Activated CD8-positive, alpha-beta T cell treated with anti-CD3 and anti-CD28 coated beads, Interleukin-2, amount 10 ng/mL, durations not matched to agents 7 days and 5 days (primary cell): ENCODE results near the gene ZNF793. TPM values are rescaled to one million over a fixed set of nuclear protein-coding genes. Genes with fewer than 3 reads are reported as not detected.
A peak's percentile ranks its signal among the peaks of the same experiment; 100 is the strongest.

ENCODE experiments used
- ATAC-seq: fragments of 150-1000 bp; cut with Tn5 transposase; one replicate; pipeline ENCODE4 v1.10.0; 2021; ENCODE audit warnings: moderate library complexity
- CTCF ChIA-PET: fragments of 350-600 bp; sonication (Branson Sonifier 250); formaldehyde crosslinking; loops from one replicate; lab custom pipeline; 2021; ENCODE audit warnings: antibody characterized with exemption; lab: Charles Lee
- POLR2A ChIA-PET: fragments of 350-600 bp; sonication (Branson Sonifier 250); formaldehyde crosslinking; loops from one replicate; lab custom pipeline; 2021; ENCODE audit warnings: antibody characterized with exemption; lab: Charles Lee
- DNase-seq: peaks from one replicate; pipeline ENCODE4 v3.0.0-alpha.2; 2020
- H3K27ac Mint-ChIP-seq: one replicate; pipeline ENCODE4 v1.8.0; 2021; ENCODE audit warnings: mild to moderate bottlenecking, mixed read lengths
- H3K27me3 Mint-ChIP-seq: one replicate; pipeline ENCODE4 v1.8.0; 2021; ENCODE audit warnings: low read depth, mixed read lengths
- H3K36me3 Mint-ChIP-seq: one replicate; pipeline ENCODE4 v1.8.0; 2021; ENCODE audit warnings: low read depth, mixed read lengths
- H3K4me1 Mint-ChIP-seq: one replicate; pipeline ENCODE4 v1.8.0; 2021; ENCODE audit warnings: low read depth, mixed read lengths
- H3K4me3 Mint-ChIP-seq: one replicate; pipeline ENCODE4 v1.8.0; 2021; ENCODE audit warnings: mild to moderate bottlenecking, mixed read lengths
- H3K9me3 Mint-ChIP-seq: one replicate; pipeline ENCODE4 v1.8.0; 2022; ENCODE audit warnings: mixed read lengths; ENCODE audit not compliant: insufficient read depth
- total RNA-seq, 2 experiments: library from RNA; stranded (reverse); gene quantifications; one replicate each; pipeline ENCODE4 v1.2.3, GENCODE V29; 2021

The ZNF793 gene
- total RNA-seq, 2 experiments from 2014 or later, result 4.7 to 6.0 TPM

GRCh38 chr19:37505958-37506386 lies 767 bp upstream of the ZNF793 start:
- peaks cover 38% of the 10 kb centered on the region for H3K36me3 Mint-ChIP-seq
- DNase-seq (no peak), ATAC-seq (peak; percentile 35)
- H3K4me3 Mint-ChIP-seq, result no peak overlapping the region
- H3K9me3 Mint-ChIP-seq, result peaks cover 30% of the 10 kb centered on the region
- CTCF ChIA-PET, result interaction anchor here (0.7 to 0.9 kb wide), 3 partner anchors 10 to 188 kb away, joined by 3 to 4 read pairs (median 3); no protein-coding TSS in a partner anchor
- POLR2A ChIA-PET, result interaction anchor here (0.8 to 2.5 kb wide), 8 partner anchors 37 to 272 kb away, joined by 3 to 11 read pairs (median 6); partner anchors contain the start of genes ZNF527, ZNF540, ZNF569 and ZNF570
- no peaks in the 10 kb centered on the region for H3K27me3 Mint-ChIP-seq
- no peaks in the 10 kb centered on the region for H3K4me1 Mint-ChIP-seq
- no peak overlapping the region for H3K27ac Mint-ChIP-seq

DNA sequence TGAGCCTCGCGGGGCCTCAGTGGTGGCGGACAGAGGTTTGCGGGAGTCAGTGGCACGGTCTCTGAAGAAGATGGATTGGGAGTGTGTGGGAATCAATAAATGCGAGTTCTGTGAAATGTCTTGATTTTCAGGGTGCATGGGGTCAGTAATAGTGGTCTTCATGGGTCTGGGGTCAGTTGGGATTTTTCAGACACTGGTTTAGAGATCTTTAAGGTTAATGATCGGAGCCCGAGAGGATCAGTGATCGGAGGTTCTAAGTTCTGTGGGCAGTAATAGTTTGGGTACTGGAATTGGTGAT lies 377 bp downstream of the ZNF793 start:
- H3K4me3 Mint-ChIP-seq, result no peak overlapping the region
- H3K27ac Mint-ChIP-seq, result no peak overlapping the region
- H3K27me3 Mint-ChIP-seq, result no peaks in the 10 kb centered on the region
- ATAC-seq (no peak), DNase-seq (no peak)
- H3K36me3 Mint-ChIP-seq, result peaks cover 43% of the 10 kb centered on the region
- CTCF ChIA-PET, result interaction anchor here (1.2 kb wide), 1 partner anchor 40 kb away, joined by 3 read pairs; no protein-coding TSS in a partner anchor
- H3K9me3 Mint-ChIP-seq, result peaks cover 21% of the 10 kb centered on the region
- POLR2A ChIA-PET, result interaction anchor here (0.9 to 2.5 kb wide), 8 partner anchors 38 to 819 kb away, joined by 3 to 11 read pairs (median 6); partner anchors contain the start of genes ZNF527, ZNF540, ZNF569 and ZNF570
- no peaks in the 10 kb centered on the region for H3K4me1 Mint-ChIP-seq

GRCh38 chr19:37511186-37511585 lies 4.4 kb downstream of the ZNF793 start:
- POLR2A ChIA-PET, result no interaction called here
- DNase-seq (no peak), ATAC-seq (no peak)
- Mint-ChIP-seq H3K27me3 (no peaks in the 10 kb centered on the region), H3K9me3 (peaks cover 30% of the 10 kb centered on the region), H3K27ac (no peak overlapping the region), H3K36me3 (peaks cover 51% of the 10 kb centered on the region), H3K4me1 (peaks cover 2% of the 10 kb centered on the region), H3K4me3 (no peak overlapping the region)
- CTCF ChIA-PET, result no interaction called here

- no peaks in the 10 kb centered on the region for H3K27me3 Mint-ChIP-seq
- peaks cover 53% of the 10 kb centered on the region for H3K36me3 Mint-ChIP-seq
- no peak overlapping the region for H3K27ac Mint-ChIP-seq
- DNase-seq (no peak), ATAC-seq (no peak)
- CTCF ChIA-PET, result no interaction called here
- POLR2A ChIA-PET, result no interaction called here
- H3K4me3 Mint-ChIP-seq, result no peak overlapping the region
- peaks cover 2% of the 10 kb centered on the region for H3K4me1 Mint-ChIP-seq
- H3K9me3 Mint-ChIP-seq, result peaks cover 30% of the 10 kb centered on the region
Measured at GRCh38 chr19:37511821-37512220, 5.1 kb downstream of the ZNF793 start.

DNA sequence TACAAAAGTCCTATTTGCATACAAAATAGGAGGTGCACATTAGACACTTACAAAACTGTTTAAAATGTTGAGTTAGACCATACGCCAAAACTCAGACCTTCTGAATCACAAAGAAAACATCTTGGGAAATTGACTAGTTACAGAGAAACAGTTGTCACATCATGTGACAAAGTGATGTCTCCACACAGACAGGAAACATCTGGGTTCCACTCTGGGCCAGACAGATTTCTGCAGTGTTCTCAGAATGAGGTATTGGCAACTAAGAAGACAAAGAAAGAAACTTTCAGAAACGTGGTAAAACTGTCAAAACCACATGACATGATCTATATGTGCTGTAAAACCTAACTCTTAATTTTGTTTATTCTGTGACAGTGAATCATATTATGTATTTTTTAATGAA lies 6.7 kb downstream of the ZNF793 start:
- ChIA-PET POLR2A (interaction anchor here (1.2 kb wide), 1 partner anchor 143 kb away, joined by 3 read pairs; the partner anchor contains the start of gene ZNF527), CTCF (no interaction called here)
- Mint-ChIP-seq H3K4me1 (peaks cover 2% of the 10 kb centered on the region), H3K36me3 (peaks cover 58% of the 10 kb centered on the region), H3K27ac (no peak overlapping the region), H3K4me3 (no peak overlapping the region), H3K9me3 (peaks cover 30% of the 10 kb centered on the region), H3K27me3 (no peaks in the 10 kb centered on the region)
- ATAC-seq (no peak), DNase-seq (no peak)

- Mint-ChIP-seq H3K9me3 (peaks cover 23% of the 10 kb centered on the region), H3K4me1 (no peaks in the 10 kb centered on the region), H3K36me3 (peaks cover 49% of the 10 kb centered on the region), H3K27me3 (no peaks in the 10 kb centered on the region), H3K27ac (no peak overlapping the region), H3K4me3 (no peak overlapping the region)
- DNase-seq (no peak), ATAC-seq (no peak)
- CTCF ChIA-PET, result no interaction called here
- POLR2A ChIA-PET, result no interaction called here
Measured at GRCh38 chr19:37519890-37520289, 13.2 kb downstream of the ZNF793 start.

DNA sequence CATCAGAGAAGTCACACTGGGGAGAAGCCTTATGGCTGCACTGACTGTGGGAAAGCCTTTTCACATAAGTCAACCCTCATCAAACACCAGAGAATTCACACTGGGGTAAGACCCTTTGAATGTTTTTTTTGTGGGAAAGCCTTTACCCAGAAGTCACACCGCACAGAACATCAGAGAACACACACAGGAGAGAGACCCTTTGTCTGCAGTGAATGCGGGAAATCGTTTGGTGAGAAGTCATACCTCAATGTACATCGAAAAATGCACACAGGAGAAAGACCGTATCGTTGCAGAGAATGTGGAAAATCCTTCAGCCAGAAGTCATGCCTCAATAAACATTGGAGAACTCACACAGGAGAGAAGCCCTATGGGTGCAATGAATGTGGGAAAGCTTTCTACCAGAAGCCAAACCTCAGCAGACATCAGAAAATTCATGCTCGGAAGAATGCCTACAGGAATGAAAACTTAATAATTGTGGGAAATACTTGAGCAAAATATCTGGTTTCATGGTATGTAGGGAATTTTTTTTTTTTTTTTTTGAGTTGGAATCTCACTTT lies 30.7 kb downstream of the ZNF793 start:
- H3K27ac Mint-ChIP-seq, result no peak overlapping the region
- H3K4me1 Mint-ChIP-seq, result no peaks in the 10 kb centered on the region
- ChIA-PET POLR2A (no interaction called here), CTCF (no interaction called here)
- H3K27me3 Mint-ChIP-seq, result no peaks in the 10 kb centered on the region
- H3K36me3 Mint-ChIP-seq, result peaks cover 51% of the 10 kb centered on the region
- H3K9me3 Mint-ChIP-seq, result peaks cover 30% of the 10 kb centered on the region
- no peak for DNase-seq
- ATAC-seq, result no peak
- no peak overlapping the region for H3K4me3 Mint-ChIP-seq

GRCh38 chr19:37551129-37551993 lies 44.6 kb downstream of the ZNF793 start:
- Mint-ChIP-seq H3K36me3 (peaks cover 30% of the 10 kb centered on the region), H3K4me3 (peak overlapping the region; percentile 89), H3K27ac (peak overlapping the region; percentile 98), H3K9me3 (peaks cover 49% of the 10 kb centered on the region), H3K27me3 (no peaks in the 10 kb centered on the region), H3K4me1 (peaks cover 11% of the 10 kb centered on the region)
- DNase-seq (peak; percentile 78), ATAC-seq (peak; percentile 86)
- POLR2A ChIA-PET, result interaction anchor here (0.8 to 1.1 kb wide), 3 partner anchors 43 to 82 kb away, joined by 3 to 6 read pairs (median 4); partner anchors contain the start of genes ZNF570, ZNF571 and ZNF793
- CTCF ChIA-PET, result interaction anchor here (0.7 to 1.4 kb wide), 6 partner anchors 17 to 474 kb away, joined by 3 to 6 read pairs (median 3); partner anchors contain the start of genes ZNF420, ZNF527 and ZNF793

DNA sequence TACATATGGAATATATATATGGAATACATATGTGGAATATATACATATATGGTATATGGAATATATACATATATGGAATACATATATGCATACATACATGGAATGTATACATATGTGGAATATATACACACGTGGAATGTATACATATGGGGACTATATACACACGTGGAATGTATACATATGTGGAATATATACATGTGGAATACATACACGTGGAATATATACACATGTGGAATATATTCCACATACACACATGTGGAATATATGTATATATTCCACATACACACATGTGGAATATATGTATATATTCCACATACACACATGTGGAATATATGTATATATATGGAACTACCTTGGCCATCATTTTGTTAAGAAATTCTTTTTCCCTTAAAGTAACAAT lies 56.8 kb downstream of the ZNF793 start:
- H3K27me3 Mint-ChIP-seq, result no peaks in the 10 kb centered on the region
- ChIA-PET POLR2A (no interaction called here), CTCF (no interaction called here)
- no peak overlapping the region for H3K4me3 Mint-ChIP-seq
- no peak for DNase-seq
- H3K27ac Mint-ChIP-seq, result no peak overlapping the region
- no peaks in the 10 kb centered on the region for H3K4me1 Mint-ChIP-seq
- no peak for ATAC-seq
- peaks cover 63% of the 10 kb centered on the region for H3K9me3 Mint-ChIP-seq
- H3K36me3 Mint-ChIP-seq, result peaks cover 29% of the 10 kb centered on the region

DNA sequence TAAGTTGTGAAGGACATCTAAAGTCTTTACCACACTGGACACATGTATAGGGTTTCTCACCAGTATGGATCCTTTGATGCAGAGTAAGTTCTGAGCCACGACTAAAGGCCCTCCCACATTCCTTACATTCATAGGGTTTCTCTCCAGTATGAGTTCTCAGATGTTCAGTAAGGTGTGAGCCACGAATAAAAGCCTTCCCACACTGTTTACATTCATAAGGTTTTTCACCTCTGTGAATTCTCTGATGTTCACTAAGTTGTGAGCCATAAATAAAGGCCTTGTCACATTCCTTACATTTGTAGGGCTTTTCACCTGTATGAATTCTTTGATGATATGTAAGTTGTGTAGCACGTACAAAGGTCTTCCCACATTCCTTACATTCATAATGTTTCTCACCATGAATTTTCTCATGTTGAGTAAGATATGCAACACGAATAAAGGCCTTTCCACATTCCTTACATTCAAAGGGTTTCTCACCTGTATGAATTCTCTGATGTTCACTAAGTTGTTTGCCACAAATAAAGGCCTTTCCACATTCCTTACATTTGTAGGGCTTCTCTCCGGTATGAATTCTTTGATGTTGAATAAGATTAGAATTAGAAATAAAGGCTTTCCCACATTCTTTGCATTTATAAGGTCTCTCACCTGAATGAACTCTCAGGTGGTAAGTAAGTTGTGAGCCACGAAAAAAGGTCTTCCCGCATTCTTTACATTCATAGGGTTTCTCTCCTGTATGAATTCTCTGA lies 58.1 kb downstream of the ZNF793 start:
- peaks cover 68% of the 10 kb centered on the region for H3K9me3 Mint-ChIP-seq
- H3K36me3 Mint-ChIP-seq, result peaks cover 35% of the 10 kb centered on the region
- no peaks in the 10 kb centered on the region for H3K4me1 Mint-ChIP-seq
- no peak overlapping the region for H3K27ac Mint-ChIP-seq
- no peaks in the 10 kb centered on the region for H3K27me3 Mint-ChIP-seq
- CTCF ChIA-PET, result no interaction called here
- DNase-seq (no peak), ATAC-seq (no peak)
- POLR2A ChIA-PET, result no interaction called here
- no peak overlapping the region for H3K4me3 Mint-ChIP-seq

DNA sequence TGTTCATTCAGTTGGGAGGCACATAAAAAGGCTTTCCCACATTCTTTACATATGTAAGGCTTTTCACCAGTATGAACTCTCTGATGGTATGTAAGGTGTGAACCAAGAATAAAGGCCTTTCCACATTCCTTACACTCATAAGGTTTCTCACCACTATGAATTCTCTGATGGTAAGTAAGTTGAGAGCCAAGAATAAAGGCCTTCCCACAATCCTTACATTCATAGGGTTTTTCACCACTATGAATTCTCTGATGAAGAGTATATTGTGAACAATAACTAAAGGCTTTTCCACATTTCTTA lies 58.6 kb downstream of the ZNF793 start:
- no peak for DNase-seq
- no peaks in the 10 kb centered on the region for H3K27me3 Mint-ChIP-seq
- ChIA-PET POLR2A (no interaction called here), CTCF (no interaction called here)
- no peak overlapping the region for H3K27ac Mint-ChIP-seq
- no peak for ATAC-seq
- H3K4me1 Mint-ChIP-seq, result no peaks in the 10 kb centered on the region
- peaks cover 72% of the 10 kb centered on the region for H3K9me3 Mint-ChIP-seq
- peaks cover 39% of the 10 kb centered on the region for H3K36me3 Mint-ChIP-seq
- H3K4me3 Mint-ChIP-seq, result no peak overlapping the region
